Astrocyte (in vitro differentiated cells and primary cell): ENCODE results near the gene ZDHHC11B. TPM values are rescaled to one million over a fixed set of nuclear protein-coding genes. Genes with fewer than 3 reads are reported as not detected.
"Not testable (repeated sequence)": the region's sequence is repeated elsewhere in the genome, so short reads cannot be mapped to it uniquely, and the experiment has no call there.

ENCODE experiments used
- DNase-seq: peaks from one replicate; pipeline ENCODE4 v3.0.0-alpha.2; 2010; ENCODE audit warnings: low read depth
- FAIRE-seq: peaks from 2 replicates; lab custom pipeline; 2011; peaks lifted over from hg19 to GRCh38; lab: Jason Lieb, UNC
- H2AFZ ChIP-seq: 2 replicates; pipeline ENCODE4 v1.6.0; 2012; ENCODE audit warnings: low read depth, low read length, inconsistent platforms
- H3K27ac ChIP-seq: 2 replicates; pipeline ENCODE4 v1.5.1; 2011; ENCODE audit warnings: low read depth, low read length, inconsistent platforms
- H3K27me3 ChIP-seq: 2 replicates; pipeline ENCODE4 v1.6.0; 2011; ENCODE audit warnings: low read length, inconsistent platforms; ENCODE audit not compliant: insufficient read depth
- H3K36me3 ChIP-seq: 2 replicates; pipeline ENCODE4 v1.5.1; 2011; ENCODE audit warnings: low read length, inconsistent platforms; ENCODE audit not compliant: insufficient read depth
- H3K4me1 ChIP-seq: 2 replicates; pipeline ENCODE4 v1.5.1; 2011; ENCODE audit warnings: low read length, inconsistent platforms; ENCODE audit not compliant: insufficient read depth
- H3K4me2 ChIP-seq: 2 replicates; pipeline ENCODE4 v1.6.0; 2012; ENCODE audit warnings: low read length, inconsistent platforms
- H3K4me3 ChIP-seq: 2 replicates; pipeline ENCODE4 v1.5.1; 2011; ENCODE audit warnings: low read depth, mild to moderate bottlenecking, low read length, inconsistent platforms; ENCODE audit not compliant: insufficient read depth
- H3K79me2 ChIP-seq: 2 replicates; pipeline ENCODE4 v1.6.0; 2012; ENCODE audit warnings: mild to moderate bottlenecking, low read length, inconsistent platforms; ENCODE audit not compliant: insufficient read depth
- H3K9ac ChIP-seq: 2 replicates; pipeline ENCODE4 v1.6.0; 2012; ENCODE audit warnings: mild to moderate bottlenecking, low read length, inconsistent platforms
- H3K9me3 ChIP-seq: 2 replicates; pipeline ENCODE4 v1.5.1; 2012; ENCODE audit warnings: low read depth, mild to moderate bottlenecking, low read length, inconsistent platforms; ENCODE audit not compliant: insufficient read depth
- H4K20me1 ChIP-seq: 2 replicates; pipeline ENCODE4 v1.6.0; 2012; ENCODE audit warnings: low read length, inconsistent platforms; ENCODE audit not compliant: insufficient read depth
- H3K27ac Mint-ChIP-seq: one replicate; pipeline ENCODE4 v1.8.0; 2021; ENCODE audit warnings: mild to moderate bottlenecking, mixed read lengths; ENCODE audit not compliant: unreplicated experiment
- H3K27me3 Mint-ChIP-seq: one replicate; pipeline ENCODE4 v1.8.0; 2021; ENCODE audit warnings: low read depth, mixed read lengths; ENCODE audit not compliant: unreplicated experiment
- H3K36me3 Mint-ChIP-seq: one replicate; pipeline ENCODE4 v1.8.0; 2021; ENCODE audit warnings: low read depth, mixed read lengths; ENCODE audit not compliant: unreplicated experiment
- H3K4me1 Mint-ChIP-seq: one replicate; pipeline ENCODE4 v1.8.0; 2021; ENCODE audit warnings: low read depth, mixed read lengths; ENCODE audit not compliant: unreplicated experiment
- H3K4me3 Mint-ChIP-seq: one replicate; pipeline ENCODE4 v1.8.0; 2021; ENCODE audit warnings: mild to moderate bottlenecking, moderate library complexity, mixed read lengths; ENCODE audit not compliant: unreplicated experiment
- H3K9me3 Mint-ChIP-seq: one replicate; pipeline ENCODE4 v1.8.0; 2021; ENCODE audit warnings: mild to moderate bottlenecking, mixed read lengths; ENCODE audit not compliant: unreplicated experiment
- total RNA-seq: library from RNA; stranded (reverse); gene quantifications from 2 replicates; pipeline ENCODE4 v1.2.1, GENCODE V29; 2021

ZDHHC11B gene
- total RNA-seq, 1 donor from 2014 or later = 0.23 TPM

DNA sequence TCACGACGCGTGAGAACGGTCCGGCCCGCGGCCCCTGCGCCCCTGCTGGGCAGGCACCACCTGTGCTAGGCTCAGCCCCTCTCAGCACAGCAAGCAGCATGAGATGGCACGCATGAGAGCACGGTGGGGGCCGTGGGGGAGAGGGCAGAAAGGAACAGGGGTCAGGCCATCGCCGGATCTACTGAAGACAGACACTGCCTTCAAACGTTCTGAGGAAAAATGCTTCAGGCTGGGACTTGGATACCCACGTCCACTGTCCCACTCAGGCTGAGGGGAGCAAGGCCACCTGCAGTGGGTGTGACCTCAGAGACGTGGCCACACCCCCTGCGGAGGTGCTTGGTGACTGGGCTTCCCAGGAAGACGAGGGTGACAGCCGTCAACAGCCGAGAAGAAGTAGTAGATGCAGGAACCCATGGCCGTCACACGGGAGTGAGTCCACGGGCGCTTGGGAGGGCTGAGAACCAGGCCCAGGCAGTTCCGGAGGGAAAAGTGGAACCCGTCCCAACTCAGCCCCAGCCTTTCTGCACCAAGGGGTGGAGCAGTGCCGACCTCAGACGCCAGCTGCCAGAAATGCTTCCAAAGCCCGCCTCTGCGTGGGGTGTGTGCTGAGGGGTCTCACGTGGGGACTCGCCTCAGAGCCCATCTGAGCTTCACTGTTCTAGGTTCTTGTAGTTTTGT is 104.3 kb downstream of the ZDHHC11B start:
- not testable (repeated sequence) for H3K4me1 ChIP-seq, H3K4me3 ChIP-seq, FAIRE-seq

GRCh38 chr5:679166-679895 is 105.2 kb downstream of the ZDHHC11B start:
- H3K4me1 ChIP-seq, H4K20me1 ChIP-seq, H3K27ac ChIP-seq, H2AFZ ChIP-seq, H3K4me3 Mint-ChIP-seq, H3K4me2 ChIP-seq, H3K4me3 ChIP-seq, H3K9me3 ChIP-seq, H3K27me3 ChIP-seq, H3K27ac Mint-ChIP-seq, H3K27me3 Mint-ChIP-seq, H3K9ac ChIP-seq, H3K9me3 Mint-ChIP-seq, H3K4me1 Mint-ChIP-seq, DNase-seq, H3K36me3 Mint-ChIP-seq, FAIRE-seq, H3K79me2 ChIP-seq, H3K36me3 ChIP-seq: not testable (repeated sequence)

More for the DNA sequence above, 104.3 kb downstream of the ZDHHC11B start:
- H2AFZ ChIP-seq, DNase-seq, H3K9me3 ChIP-seq, H3K27ac Mint-ChIP-seq, H3K9ac ChIP-seq, H3K27me3 ChIP-seq, H3K4me2 ChIP-seq, H3K9me3 Mint-ChIP-seq, H3K36me3 Mint-ChIP-seq, H3K27ac ChIP-seq, H3K79me2 ChIP-seq, H3K36me3 ChIP-seq, H4K20me1 ChIP-seq, H3K4me3 Mint-ChIP-seq, H3K4me1 Mint-ChIP-seq: not testable (repeated sequence)
- H3K27me3 Mint-ChIP-seq = peaks cover 12% of the 10 kb centered on the region

GRCh38 chr5:678521-678920 is 106.0 kb downstream of the ZDHHC11B start:
- H3K36me3 ChIP-seq, H3K36me3 Mint-ChIP-seq, DNase-seq, FAIRE-seq, H3K9me3 ChIP-seq, H3K4me3 Mint-ChIP-seq, H3K79me2 ChIP-seq, H3K27ac Mint-ChIP-seq, H3K9ac ChIP-seq, H3K4me2 ChIP-seq, H3K9me3 Mint-ChIP-seq, H3K27ac ChIP-seq, H3K4me3 ChIP-seq, H3K27me3 ChIP-seq, H4K20me1 ChIP-seq, H3K4me1 Mint-ChIP-seq, H2AFZ ChIP-seq, H3K4me1 ChIP-seq, H3K27me3 Mint-ChIP-seq: not testable (repeated sequence)
